Measurements from ENCODE around the gene DTYMK. TPM values are rescaled to one million over a fixed set of nuclear protein-coding genes. Genes with fewer than 3 reads are reported as not detected.

DTYMK gene
- total RNA-seq, 5 donors from 2014 or later (not counting 1 experiment from before 2014, with no cell fraction given): 11.6 to 23.6 (median 18.2) TPM

DNA sequence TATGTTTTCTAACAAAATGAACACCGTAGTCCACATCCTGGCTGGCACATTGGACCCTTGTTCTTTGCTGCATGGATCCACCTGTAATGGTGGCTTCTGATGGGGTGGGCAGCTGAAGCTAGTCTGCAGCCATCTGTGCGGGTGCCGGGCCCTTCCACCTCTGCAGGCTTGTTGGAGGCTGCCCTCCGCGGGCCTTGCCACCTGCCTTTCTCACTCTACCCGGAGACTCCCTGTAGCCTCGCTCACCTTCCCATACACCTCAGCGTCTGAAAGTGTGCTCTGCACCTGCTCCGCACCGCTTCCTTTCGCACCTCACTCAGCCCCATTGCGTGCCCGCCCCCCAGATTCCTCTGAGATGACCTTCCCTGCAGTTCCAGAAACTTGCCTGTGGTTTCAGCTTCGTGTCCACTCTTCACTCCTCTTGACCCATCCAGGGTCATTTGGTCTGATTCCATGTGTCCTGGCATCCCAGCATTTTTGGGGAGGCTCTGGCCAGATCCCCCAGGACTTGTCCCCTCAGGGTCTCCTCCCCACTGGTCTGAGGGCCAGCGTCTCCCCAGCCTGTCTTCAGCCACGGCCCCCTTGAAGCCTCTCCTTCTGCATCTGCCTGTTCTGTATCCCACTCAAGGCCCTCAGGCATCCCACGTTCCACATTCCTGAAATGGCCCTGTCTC, 31.0 kb downstream of the DTYMK start:
- no peak overlapping the region for H3K4me3 ChIP-seq (ENCODE audit: control insufficient read depth in 1 of 2, extremely low read depth in 1 of 2, low read length in 1 of 2)
- Mint-ChIP-seq H3K27me3 (no peaks in the 10 kb centered on the region), H3K27ac (no peak overlapping the region), H3K4me1 (peaks cover 0 to 5% (median 3%) of the 10 kb centered on the region in 3 donors), H3K36me3 (peaks cover 49% of the 10 kb centered on the region), H3K9me3 (no peaks in the 10 kb centered on the region), H3K4me3 (no peak overlapping the region)
- 96% methylated on average over 17 of the region's 17 CpGs for WGBS (ENCODE audit: insufficient coverage)
- CTCF ChIA-PET: no interaction called here
- no peaks in the 10 kb centered on the region for H3K4me1 ChIP-seq (ENCODE audit: control insufficient read depth in 1 of 2, extremely low read depth in 1 of 2, insufficient read depth in 2 of 2, low read length in 2 of 2)
- H3K36me3 ChIP-seq (ENCODE audit: control insufficient read depth in 2 of 2, extremely low read depth in 1 of 2, insufficient read depth in 1 of 2, low read length in 1 of 2): peaks cover 36 to 84% of the 10 kb centered on the region in 2 donors
- H3K9me3 ChIP-seq: no peaks in the 10 kb centered on the region
- DNase-seq: no peak
- POLR2A ChIA-PET: no interaction called here
- H3K27me3 ChIP-seq (replicated peaks in 1 of 2; ENCODE audit: control insufficient read depth in 2 of 2, extremely low read depth in 1 of 2, insufficient read depth in 2 of 2, low read length in 1 of 2): no peaks in the 10 kb centered on the region
- ATAC-seq (replicated peaks in 1 of 4): no peak
- H3K27ac ChIP-seq (ENCODE audit: low read length): no peak overlapping the region

DNA sequence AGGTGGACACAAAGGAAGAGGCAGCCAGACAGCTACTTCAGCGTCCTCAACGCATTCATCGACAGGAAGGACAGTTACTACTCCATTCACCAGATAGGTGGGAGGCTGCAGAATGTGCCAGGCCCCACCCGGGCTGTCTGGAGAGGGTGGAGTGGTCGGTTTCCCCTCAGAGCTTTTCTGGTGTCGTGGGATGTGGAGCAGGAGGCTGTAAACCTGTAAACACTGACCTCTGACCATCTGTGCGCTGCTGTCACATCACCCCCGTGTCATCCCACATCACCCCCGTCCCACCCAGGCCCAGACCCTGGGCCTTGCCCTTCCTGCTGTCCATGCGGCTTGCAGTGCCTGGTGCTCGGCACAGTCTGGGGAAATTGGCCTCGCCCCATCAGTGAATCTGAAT, 32.1 kb downstream of the DTYMK start:
- Mint-ChIP-seq H3K4me3 (no peak overlapping the region), H3K4me1 (peaks cover 3 to 5% (median 3%) of the 10 kb centered on the region in 3 donors), H3K9me3 (no peaks in the 10 kb centered on the region), H3K27ac (no peak overlapping the region), H3K36me3 (peaks cover 43% of the 10 kb centered on the region), H3K27me3 (no peaks in the 10 kb centered on the region)
- DNase-seq: no peak
- H3K4me3 ChIP-seq (ENCODE audit: control insufficient read depth in 1 of 2, extremely low read depth in 1 of 2, low read length in 1 of 2): no peak overlapping the region
- no peaks in the 10 kb centered on the region for H3K9me3 ChIP-seq
- peaks cover 37 to 78% of the 10 kb centered on the region in 2 donors for H3K36me3 ChIP-seq (ENCODE audit: control insufficient read depth in 2 of 2, extremely low read depth in 1 of 2, insufficient read depth in 1 of 2, low read length in 1 of 2)
- no peaks in the 10 kb centered on the region for H3K4me1 ChIP-seq (ENCODE audit: control insufficient read depth in 1 of 2, extremely low read depth in 1 of 2, insufficient read depth in 2 of 2, low read length in 2 of 2)
- ATAC-seq (replicated peaks in 1 of 4): no peak
- no CpG with 5 or more reads among the region's 12 CpGs for WGBS (ENCODE audit: insufficient coverage)
- ChIA-PET POLR2A (no interaction called here), CTCF (interaction anchor here in 1 of 2 donors (0.5 kb wide), 1 partner anchor 361 kb away, joined by 4 read pairs; no protein-coding TSS in a partner anchor)
- no peak overlapping the region for H3K27ac ChIP-seq (ENCODE audit: low read length)
- H3K27me3 ChIP-seq (replicated peaks in 1 of 2; ENCODE audit: control insufficient read depth in 2 of 2, extremely low read depth in 1 of 2, insufficient read depth in 2 of 2, low read length in 1 of 2): no peaks in the 10 kb centered on the region

GRCh38 chr2:241653210-241653750, 33.3 kb downstream of the DTYMK start:
- CTCF ChIA-PET: interaction anchor here in 1 of 2 donors (0.8 kb wide), 1 partner anchor 21 kb away, joined by 6 read pairs; no protein-coding TSS in a partner anchor
- POLR2A ChIA-PET: interaction anchor here in 1 of 2 donors (0.6 kb wide), 1 partner anchor 96 kb away, joined by 3 read pairs; no protein-coding TSS in a partner anchor
- peaks cover 37 to 66% of the 10 kb centered on the region in 2 donors for H3K36me3 ChIP-seq (ENCODE audit: control insufficient read depth in 2 of 2, extremely low read depth in 1 of 2, insufficient read depth in 1 of 2, low read length in 1 of 2)

DNA sequence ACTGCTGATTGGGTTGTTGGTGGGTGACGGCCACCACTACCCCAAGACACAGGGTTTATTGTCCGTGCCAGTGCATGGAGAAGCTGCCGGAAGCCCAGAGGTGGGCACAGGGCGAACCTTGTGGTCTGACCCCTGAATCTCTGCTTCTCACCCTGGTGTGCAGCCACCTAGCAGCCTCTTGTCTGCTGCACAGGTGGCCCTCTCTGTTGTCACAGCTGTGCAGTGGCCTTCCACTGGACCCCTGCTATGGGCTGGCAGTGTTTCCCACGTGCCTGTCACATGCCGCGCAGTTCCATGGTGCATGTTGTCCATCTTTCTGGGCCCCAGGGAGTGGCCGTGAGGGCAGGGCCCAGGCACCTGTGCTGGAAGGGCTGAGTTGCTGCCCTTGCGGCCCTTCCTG, 33.9 kb downstream of the DTYMK start:
- H3K27me3 ChIP-seq (replicated peaks in 1 of 2; ENCODE audit: control insufficient read depth in 2 of 2, extremely low read depth in 1 of 2, insufficient read depth in 2 of 2, low read length in 1 of 2): no peaks in the 10 kb centered on the region
- H3K27me3 Mint-ChIP-seq: no peaks in the 10 kb centered on the region
- H3K4me1 Mint-ChIP-seq: peaks cover 9 to 17% (median 15%) of the 10 kb centered on the region in 3 donors
- ChIA-PET POLR2A (no interaction called here), CTCF (no interaction called here)
- H3K4me3 Mint-ChIP-seq: no peak overlapping the region
- H3K36me3 Mint-ChIP-seq: peaks cover 33% of the 10 kb centered on the region
- 97% methylated on average over 9 of the region's 9 CpGs for WGBS (ENCODE audit: insufficient coverage)
- no peak for ATAC-seq (replicated peaks in 1 of 4)
- no peaks in the 10 kb centered on the region for H3K9me3 Mint-ChIP-seq
- peaks cover 37 to 61% of the 10 kb centered on the region in 2 donors for H3K36me3 ChIP-seq (ENCODE audit: control insufficient read depth in 2 of 2, extremely low read depth in 1 of 2, insufficient read depth in 1 of 2, low read length in 1 of 2)
- no peak for DNase-seq
- H3K27ac Mint-ChIP-seq: no peak overlapping the region
- no peaks in the 10 kb centered on the region for H3K9me3 ChIP-seq
- H3K4me1 ChIP-seq (ENCODE audit: control insufficient read depth in 1 of 2, extremely low read depth in 1 of 2, insufficient read depth in 2 of 2, low read length in 2 of 2): peaks cover 0 to 3% of the 10 kb centered on the region in 2 experiments
- H3K27ac ChIP-seq (ENCODE audit: low read length): no peak overlapping the region
- no peak overlapping the region for H3K4me3 ChIP-seq (ENCODE audit: control insufficient read depth in 1 of 2, extremely low read depth in 1 of 2, low read length in 1 of 2)

More at GRCh38 chr2:241653210-241653750, 33.3 kb downstream of the DTYMK start:
- no peaks in the 10 kb centered on the region for H3K9me3 Mint-ChIP-seq
- ATAC-seq (replicated peaks in 1 of 4) (no peak), DNase-seq (no peak)
- H3K4me1 ChIP-seq (ENCODE audit: control insufficient read depth in 1 of 2, extremely low read depth in 1 of 2, insufficient read depth in 2 of 2, low read length in 2 of 2): peaks cover 0 to 3% of the 10 kb centered on the region in 2 experiments
- no peaks in the 10 kb centered on the region for H3K27me3 ChIP-seq (replicated peaks in 1 of 2; ENCODE audit: control insufficient read depth in 2 of 2, extremely low read depth in 1 of 2, insufficient read depth in 2 of 2, low read length in 1 of 2)
- H3K27me3 Mint-ChIP-seq: no peaks in the 10 kb centered on the region
- H3K4me1 Mint-ChIP-seq: peaks cover 9 to 14% (median 11%) of the 10 kb centered on the region in 3 donors
- H3K27ac ChIP-seq (ENCODE audit: low read length): no peak overlapping the region
- H3K27ac Mint-ChIP-seq: no peak overlapping the region
- peaks cover 36% of the 10 kb centered on the region for H3K36me3 Mint-ChIP-seq
- no peak overlapping the region for H3K4me3 Mint-ChIP-seq
- H3K4me3 ChIP-seq (ENCODE audit: control insufficient read depth in 1 of 2, extremely low read depth in 1 of 2, low read length in 1 of 2): no peak overlapping the region
- no peaks in the 10 kb centered on the region for H3K9me3 ChIP-seq
- WGBS (ENCODE audit: insufficient coverage): 95% methylated on average over 10 of the region's 13 CpGs

- no CpG with 5 or more reads among the region's 9 CpGs for WGBS (ENCODE audit: insufficient coverage)
- peaks cover 0 to 3% of the 10 kb centered on the region in 2 experiments for H3K4me1 ChIP-seq (ENCODE audit: control insufficient read depth in 1 of 2, extremely low read depth in 1 of 2, insufficient read depth in 2 of 2, low read length in 2 of 2)
- no peak overlapping the region for H3K4me3 ChIP-seq (ENCODE audit: control insufficient read depth in 1 of 2, extremely low read depth in 1 of 2, low read length in 1 of 2)
- ATAC-seq (replicated peaks in 1 of 4): no peak
- Mint-ChIP-seq H3K9me3 (no peaks in the 10 kb centered on the region), H3K27me3 (no peaks in the 10 kb centered on the region), H3K27ac (no peak overlapping the region), H3K4me1 (peaks cover 9 to 17% (median 15%) of the 10 kb centered on the region in 3 donors), H3K36me3 (peaks cover 28% of the 10 kb centered on the region), H3K4me3 (no peak overlapping the region)
- ChIA-PET POLR2A (no interaction called here), CTCF (no interaction called here)
- no peak overlapping the region for H3K27ac ChIP-seq (ENCODE audit: low read length)
- H3K36me3 ChIP-seq (ENCODE audit: control insufficient read depth in 2 of 2, extremely low read depth in 1 of 2, insufficient read depth in 1 of 2, low read length in 1 of 2): peaks cover 32 to 58% of the 10 kb centered on the region in 2 donors
- no peaks in the 10 kb centered on the region for H3K9me3 ChIP-seq
- no peak for DNase-seq
- no peaks in the 10 kb centered on the region for H3K27me3 ChIP-seq (replicated peaks in 1 of 2; ENCODE audit: control insufficient read depth in 2 of 2, extremely low read depth in 1 of 2, insufficient read depth in 2 of 2, low read length in 1 of 2)
Measured at GRCh38 chr2:241652142-241652541, 34.5 kb downstream of the DTYMK start.

GRCh38 chr2:241649927-241650326, 36.7 kb downstream of the DTYMK start:
- Mint-ChIP-seq H3K4me1 (peaks cover 23 to 26% (median 25%) of the 10 kb centered on the region in 3 donors), H3K27ac (no peak overlapping the region), H3K4me3 (no peak overlapping the region), H3K27me3 (no peaks in the 10 kb centered on the region), H3K36me3 (peaks cover 14% of the 10 kb centered on the region), H3K9me3 (no peaks in the 10 kb centered on the region)
- WGBS (ENCODE audit: insufficient coverage): 100% methylated on average over 2 of the region's 6 CpGs
- Histone ChIP-seq H3K4me3 (ENCODE audit: control insufficient read depth in 1 of 2, extremely low read depth in 1 of 2, low read length in 1 of 2) (no peak overlapping the region), H3K27me3 (replicated peaks in 1 of 2; ENCODE audit: control insufficient read depth in 2 of 2, extremely low read depth in 1 of 2, insufficient read depth in 2 of 2, low read length in 1 of 2) (no peaks in the 10 kb centered on the region), H3K27ac (ENCODE audit: low read length) (no peak overlapping the region), H3K36me3 (ENCODE audit: control insufficient read depth in 2 of 2, extremely low read depth in 1 of 2, insufficient read depth in 1 of 2, low read length in 1 of 2) (peaks cover 28 to 40% of the 10 kb centered on the region in 2 donors), H3K4me1 (ENCODE audit: control insufficient read depth in 1 of 2, extremely low read depth in 1 of 2, insufficient read depth in 2 of 2, low read length in 2 of 2) (peaks cover 0 to 3% of the 10 kb centered on the region in 2 experiments), H3K9me3 (no peaks in the 10 kb centered on the region)
- POLR2A ChIA-PET: no interaction called here
- CTCF ChIA-PET: no interaction called here
- DNase-seq (no peak), ATAC-seq (replicated peaks in 1 of 4) (no peak)

Data from T-cell (primary cell).